HL-60 (cell line): Measurements from ENCODE around the gene TNIK.

Source experiments
- DNase-seq, 2 experiments: peaks; one replicate each; pipeline ENCODE4 v3.0.0-alpha.2; 2010 to 2020; ENCODE audit warnings: low read depth in 1 of 2, low spot score in 1 of 2
- H3K27ac ChIP-seq: fragments of 250-450 bp; sonication (Bioruptor Pico); replicated peaks from 2 replicates; pipeline ENCODE4 v1.5.1; 2020; ENCODE audit warnings: mild to moderate bottlenecking, moderate library complexity
- H3K27me3 ChIP-seq: fragments of 250-450 bp; sonication (Bioruptor Pico); 2 replicates; pipeline ENCODE4 v1.5.1; 2021; ENCODE audit warnings: mild to moderate bottlenecking, moderate library complexity; ENCODE audit not compliant: insufficient read depth, poor library complexity, severe bottlenecking
- H3K4me3 ChIP-seq: replicated peaks from 2 replicates; pipeline ENCODE4 v1.5.1; 2011; ENCODE audit warnings: mild to moderate bottlenecking, control low read depth, low read length; ENCODE audit not compliant: insufficient read depth
- CTCF ChIP-seq: IDR thresholded peaks from one replicate; pipeline ENCODE4 v1.5.1; 2011; ENCODE audit warnings: low read length, control low read depth, inconsistent platforms; ENCODE audit not compliant: insufficient read depth
- GABPA ChIP-seq: IDR thresholded peaks from 2 replicates; pipeline ENCODE4 v1.6.1; 2012; ENCODE audit warnings: low read depth
- POLR2AphosphoS5 ChIP-seq: IDR thresholded peaks from 2 replicates; pipeline ENCODE4 v1.6.1; 2012; ENCODE audit warnings: low read depth
- SPI1 ChIP-seq: IDR thresholded peaks from 2 replicates; pipeline ENCODE4 v1.6.1; 2012; ENCODE audit warnings: low read depth, mild to moderate bottlenecking, borderline replicate concordance
- TF ChIP-seq, protein P1 (sequence below): IDR thresholded peaks from 2 replicates; pipeline ENCODE4 v1.6.1; 2012; ENCODE audit warnings: low read depth; ENCODE audit not compliant: insufficient replicate concordance

The TNIK gene

DNA sequence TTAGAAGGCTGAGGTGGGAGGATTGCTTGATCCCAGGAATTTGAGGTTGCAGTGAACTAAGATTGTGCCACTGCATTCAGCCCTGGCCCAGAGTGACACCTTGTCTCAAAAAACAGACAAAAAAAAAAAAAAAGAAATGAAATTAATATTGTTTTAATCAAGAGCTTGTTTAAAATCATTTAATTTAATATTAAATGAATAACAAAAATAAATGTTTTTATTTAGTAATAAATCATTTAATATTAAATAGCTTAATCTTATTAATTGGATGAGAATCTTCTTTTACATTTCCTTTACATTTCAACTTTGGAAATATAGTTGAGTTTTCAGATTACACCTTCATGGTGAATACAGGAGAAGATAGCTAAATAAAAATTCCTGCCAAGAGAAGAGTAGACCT, 29.7 kb downstream of the TNIK start:
- Histone ChIP-seq H3K27me3 (no peaks in the 10 kb centered on the region), H3K27ac (no peak overlapping the region), H3K4me3 (no peak overlapping the region)
- DNase-seq, result no peak
- no peak for TF ChIP-seq CTCF
- no peak for TF ChIP-seq POLR2AphosphoS5
- TF ChIP-seq, protein P1, sequence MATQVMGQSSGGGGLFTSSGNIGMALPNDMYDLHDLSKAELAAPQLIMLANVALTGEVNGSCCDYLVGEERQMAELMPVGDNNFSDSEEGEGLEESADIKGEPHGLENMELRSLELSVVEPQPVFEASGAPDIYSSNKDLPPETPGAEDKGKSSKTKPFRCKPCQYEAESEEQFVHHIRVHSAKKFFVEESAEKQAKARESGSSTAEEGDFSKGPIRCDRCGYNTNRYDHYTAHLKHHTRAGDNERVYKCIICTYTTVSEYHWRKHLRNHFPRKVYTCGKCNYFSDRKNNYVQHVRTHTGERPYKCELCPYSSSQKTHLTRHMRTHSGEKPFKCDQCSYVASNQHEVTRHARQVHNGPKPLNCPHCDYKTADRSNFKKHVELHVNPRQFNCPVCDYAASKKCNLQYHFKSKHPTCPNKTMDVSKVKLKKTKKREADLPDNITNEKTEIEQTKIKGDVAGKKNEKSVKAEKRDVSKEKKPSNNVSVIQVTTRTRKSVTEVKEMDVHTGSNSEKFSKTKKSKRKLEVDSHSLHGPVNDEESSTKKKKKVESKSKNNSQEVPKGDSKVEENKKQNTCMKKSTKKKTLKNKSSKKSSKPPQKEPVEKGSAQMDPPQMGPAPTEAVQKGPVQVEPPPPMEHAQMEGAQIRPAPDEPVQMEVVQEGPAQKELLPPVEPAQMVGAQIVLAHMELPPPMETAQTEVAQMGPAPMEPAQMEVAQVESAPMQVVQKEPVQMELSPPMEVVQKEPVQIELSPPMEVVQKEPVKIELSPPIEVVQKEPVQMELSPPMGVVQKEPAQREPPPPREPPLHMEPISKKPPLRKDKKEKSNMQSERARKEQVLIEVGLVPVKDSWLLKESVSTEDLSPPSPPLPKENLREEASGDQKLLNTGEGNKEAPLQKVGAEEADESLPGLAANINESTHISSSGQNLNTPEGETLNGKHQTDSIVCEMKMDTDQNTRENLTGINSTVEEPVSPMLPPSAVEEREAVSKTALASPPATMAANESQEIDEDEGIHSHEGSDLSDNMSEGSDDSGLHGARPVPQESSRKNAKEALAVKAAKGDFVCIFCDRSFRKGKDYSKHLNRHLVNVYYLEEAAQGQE, result no peak
- no peak for TF ChIP-seq SPI1
- no peak for TF ChIP-seq GABPA

- TF ChIP-seq, protein P1, result no peak
- no peak for TF ChIP-seq CTCF
- TF ChIP-seq GABPA, result no peak
- TF ChIP-seq POLR2AphosphoS5, result no peak
- no peak for TF ChIP-seq SPI1
- Histone ChIP-seq H3K27me3 (no peaks in the 10 kb centered on the region), H3K27ac (no peak overlapping the region), H3K4me3 (no peak overlapping the region)
- no peak for DNase-seq
Observed at GRCh38 chr3:171429635-171430034, 30.6 kb downstream of the TNIK start.

GRCh38 chr3:171428892-171429291, 31.3 kb downstream of the TNIK start:
- TF ChIP-seq, protein P1, result no peak
- TF ChIP-seq GABPA (no peak), POLR2AphosphoS5 (no peak), SPI1 (no peak), CTCF (no peak)
- no peak for DNase-seq
- H3K4me3 ChIP-seq, result no peak overlapping the region
- no peak overlapping the region for H3K27ac ChIP-seq
- no peaks in the 10 kb centered on the region for H3K27me3 ChIP-seq
